ENCODE results near the gene ITIH5. TPM values are rescaled to one million over a fixed set of nuclear protein-coding genes. Genes with fewer than 3 reads are reported as not detected.

ITIH5 gene
- total RNA-seq, 2 donors from 2014 or later = 15.9 to 74.5 TPM

- no peak overlapping the region for H3K4me3 ChIP-seq
- peaks cover 0 to 13% of the 10 kb centered on the region in 2 donors for H3K4me1 ChIP-seq (ENCODE audit: control insufficient read depth in 1 of 2, low read depth in 2 of 2)
- DNase-seq (ENCODE audit: low spot score) (no peak), ATAC-seq (ENCODE audit: insufficient number of reproducible peaks, low FRiP score, low read depth) (no peak)
- no peak for TF ChIP-seq CTCF (IDR thresholded peaks at IDR 0.05)
- no peaks in the 10 kb centered on the region for H3K36me3 ChIP-seq
- H3K27ac ChIP-seq = no peak overlapping the region
- H3K27me3 ChIP-seq (replicated peaks; ENCODE audit: insufficient read depth) = no peaks in the 10 kb centered on the region
- no peaks in the 10 kb centered on the region for H3K9me3 ChIP-seq
Measured at GRCh38 chr10:7546385-7546967, 120.3 kb downstream of the ITIH5 start.

GRCh38 chr10:7545792-7546191, 121.0 kb downstream of the ITIH5 start:
- Histone ChIP-seq H3K4me3 (no peak overlapping the region), H3K4me1 (ENCODE audit: control insufficient read depth in 1 of 2, low read depth in 2 of 2) (peaks cover 3 to 20% of the 10 kb centered on the region in 2 donors), H3K27ac (no peak overlapping the region), H3K36me3 (no peaks in the 10 kb centered on the region), H3K27me3 (replicated peaks; ENCODE audit: insufficient read depth) (no peaks in the 10 kb centered on the region), H3K9me3 (no peaks in the 10 kb centered on the region)
- no peak for TF ChIP-seq CTCF (IDR thresholded peaks at IDR 0.05)
- DNase-seq (ENCODE audit: low spot score) (no peak), ATAC-seq (ENCODE audit: insufficient number of reproducible peaks, low FRiP score, low read depth) (no peak)

GRCh38 chr10:7545261-7545660, 121.5 kb downstream of the ITIH5 start:
- ATAC-seq (ENCODE audit: insufficient number of reproducible peaks, low FRiP score, low read depth) (no peak), DNase-seq (ENCODE audit: low spot score) (no peak)
- Histone ChIP-seq H3K27ac (no peak overlapping the region), H3K27me3 (replicated peaks; ENCODE audit: insufficient read depth) (no peaks in the 10 kb centered on the region), H3K9me3 (no peaks in the 10 kb centered on the region), H3K4me3 (no peak overlapping the region), H3K36me3 (no peaks in the 10 kb centered on the region), H3K4me1 (ENCODE audit: control insufficient read depth in 1 of 2, low read depth in 2 of 2) (peaks cover 3 to 19% of the 10 kb centered on the region in 2 donors)
- TF ChIP-seq CTCF (IDR thresholded peaks at IDR 0.05) = no peak

- TF ChIP-seq CTCF (IDR thresholded peaks at IDR 0.05) = no peak
- no peak for ATAC-seq (ENCODE audit: insufficient number of reproducible peaks, low FRiP score, low read depth)
- Histone ChIP-seq H3K4me1 (ENCODE audit: control insufficient read depth in 1 of 2, low read depth in 2 of 2) (peaks cover 3 to 15% of the 10 kb centered on the region in 2 donors), H3K4me3 (no peak overlapping the region), H3K27me3 (replicated peaks; ENCODE audit: insufficient read depth) (no peaks in the 10 kb centered on the region), H3K9me3 (no peaks in the 10 kb centered on the region), H3K36me3 (no peaks in the 10 kb centered on the region), H3K27ac (no peak overlapping the region)
- DNase-seq (ENCODE audit: low spot score) = no peak
Measured at GRCh38 chr10:7544203-7544602, 122.6 kb downstream of the ITIH5 start.

- no peak overlapping the region for H3K4me3 ChIP-seq
- no peaks in the 10 kb centered on the region for H3K9me3 ChIP-seq
- no peaks in the 10 kb centered on the region for H3K36me3 ChIP-seq
- no peak overlapping the region for H3K27ac ChIP-seq
- TF ChIP-seq CTCF (IDR thresholded peaks at IDR 0.05) = no peak
- H3K27me3 ChIP-seq (replicated peaks; ENCODE audit: insufficient read depth) = no peaks in the 10 kb centered on the region
- DNase-seq (ENCODE audit: low spot score) = no peak
- H3K4me1 ChIP-seq (ENCODE audit: control insufficient read depth in 1 of 2, low read depth in 2 of 2) = peaks cover 3 to 15% of the 10 kb centered on the region in 2 donors
- no peak for ATAC-seq (ENCODE audit: insufficient number of reproducible peaks, low FRiP score, low read depth)
Measured at GRCh38 chr10:7542189-7542914, 124.4 kb downstream of the ITIH5 start.

All from thoracic aorta (tissue), 2 donors.